Hepatocyte (in vitro differentiated cells): ENCODE data around the gene CNBD2.
"Not testable (repeated sequence)": the region's sequence is repeated elsewhere in the genome, so short reads cannot be mapped to it uniquely, and the experiment has no call there.

Source experiments
- EZH2 ChIP-seq: fragments of 200-600 bp; sonication (generic); IDR thresholded peaks from 2 replicates; pipeline ENCODE4 v1.6.1; 2016; ENCODE audit warnings: antibody characterized with exemption, mild to moderate bottlenecking, borderline replicate concordance
- EZH2phosphoT487 ChIP-seq: fragments of 200-600 bp; sonication (generic); IDR thresholded peaks from one replicate; pipeline ENCODE4 v1.6.1; 2018; ENCODE audit warnings: antibody characterized with exemption, mild to moderate bottlenecking, low read depth, moderate library complexity; ENCODE audit not compliant: unreplicated experiment, severe bottlenecking
- TF ChIP-seq, protein P1 (sequence below): fragments of 200-600 bp; sonication (generic); IDR thresholded peaks from 2 replicates; pipeline ENCODE4 v1.5.1; 2016; ENCODE audit warnings: antibody characterized with exemption, mild to moderate bottlenecking; ENCODE audit not compliant: poor library complexity

DNA sequence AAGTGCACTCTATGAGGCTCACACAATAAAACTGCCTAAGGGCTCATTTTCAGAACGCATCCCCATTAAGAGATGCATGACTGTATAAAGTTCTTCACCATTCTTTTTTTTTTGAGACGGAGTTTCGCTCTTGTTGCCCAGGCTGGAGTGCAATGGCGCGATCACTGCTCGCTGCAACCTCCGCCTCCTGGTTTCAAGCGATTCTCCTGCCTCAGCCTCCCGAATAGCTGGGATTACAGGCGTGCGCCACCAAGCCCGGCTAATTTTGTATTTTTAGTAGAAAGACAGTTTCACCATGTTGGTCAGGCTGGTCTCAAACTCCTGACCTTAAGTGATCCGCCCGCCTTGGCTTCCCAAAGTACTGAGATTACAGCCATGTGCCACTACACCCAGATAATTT lies 16.3 kb upstream of the CNBD2 start:
- TF ChIP-seq EZH2phosphoT487, EZH2: not testable (repeated sequence)
- TF ChIP-seq, protein P1, sequence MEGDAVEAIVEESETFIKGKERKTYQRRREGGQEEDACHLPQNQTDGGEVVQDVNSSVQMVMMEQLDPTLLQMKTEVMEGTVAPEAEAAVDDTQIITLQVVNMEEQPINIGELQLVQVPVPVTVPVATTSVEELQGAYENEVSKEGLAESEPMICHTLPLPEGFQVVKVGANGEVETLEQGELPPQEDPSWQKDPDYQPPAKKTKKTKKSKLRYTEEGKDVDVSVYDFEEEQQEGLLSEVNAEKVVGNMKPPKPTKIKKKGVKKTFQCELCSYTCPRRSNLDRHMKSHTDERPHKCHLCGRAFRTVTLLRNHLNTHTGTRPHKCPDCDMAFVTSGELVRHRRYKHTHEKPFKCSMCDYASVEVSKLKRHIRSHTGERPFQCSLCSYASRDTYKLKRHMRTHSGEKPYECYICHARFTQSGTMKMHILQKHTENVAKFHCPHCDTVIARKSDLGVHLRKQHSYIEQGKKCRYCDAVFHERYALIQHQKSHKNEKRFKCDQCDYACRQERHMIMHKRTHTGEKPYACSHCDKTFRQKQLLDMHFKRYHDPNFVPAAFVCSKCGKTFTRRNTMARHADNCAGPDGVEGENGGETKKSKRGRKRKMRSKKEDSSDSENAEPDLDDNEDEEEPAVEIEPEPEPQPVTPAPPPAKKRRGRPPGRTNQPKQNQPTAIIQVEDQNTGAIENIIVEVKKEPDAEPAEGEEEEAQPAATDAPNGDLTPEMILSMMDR: not testable (repeated sequence)
